Right ventricle myocardium inferior (tissue), 1 donor: ENCODE results near the gene KNL1. TPM values are rescaled to one million over a fixed set of nuclear protein-coding genes. Genes with fewer than 3 reads are reported as not detected.
"Not testable (repeated sequence)": the region's sequence is repeated elsewhere in the genome, so short reads cannot be mapped to it uniquely, and the experiment has no call there.

Source experiments
- ATAC-seq: fragments of 200-7000 bp; cut with Tn5 transposase; one replicate; pipeline ENCODE4 v1.9.1; 2020; ENCODE audit warnings: mild to moderate bottlenecking, moderate library complexity
- DNase-seq: peaks from one replicate; pipeline ENCODE4 v3.0.0; 2021; ENCODE audit errors: missing footprints
- intact Hi-C: fragments of 100-400 bp; cut with DNase I; formaldehyde crosslinking; loops from one replicate; pipeline ENCODE4 v1.11.0; 2022
- total RNA-seq: library from RNA; stranded (reverse); fragmentation: NEBNext Ultra II Directional; extraction: Animal tissue kit (Norgen Biotek cat#: 25700); gene quantifications from one replicate; pipeline ENCODE4 v1.2.1, GENCODE V29; 2021
- donor health status: DM: no; HTN: yes; CAD: no; lungs with severe emphysema.

The KNL1 gene
- total RNA-seq, 1 donor from 2014 or later, result 0.54 TPM

DNA sequence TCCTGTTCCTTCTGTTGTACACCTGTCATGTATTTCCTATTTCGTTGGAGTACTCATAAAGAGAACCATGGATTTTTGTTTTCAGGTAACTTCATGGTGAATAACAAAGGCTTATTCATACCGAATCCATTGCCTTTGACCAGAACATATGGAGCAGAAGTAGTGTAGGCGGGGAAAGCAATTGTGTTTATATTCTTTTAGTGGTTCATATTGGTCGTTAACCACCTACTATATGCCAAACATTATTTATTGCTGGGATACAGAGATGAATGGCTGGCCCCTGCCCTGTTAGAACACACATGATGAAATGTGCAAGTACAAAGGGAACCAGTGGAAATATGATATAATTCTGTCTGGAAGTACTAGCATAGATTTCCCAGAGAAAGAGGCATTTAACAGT lies 15.2 kb upstream of the KNL1 start:
- DNase-seq, result no peak
- intact Hi-C loops, result no loop called here
- ATAC-seq, result no peak

DNA sequence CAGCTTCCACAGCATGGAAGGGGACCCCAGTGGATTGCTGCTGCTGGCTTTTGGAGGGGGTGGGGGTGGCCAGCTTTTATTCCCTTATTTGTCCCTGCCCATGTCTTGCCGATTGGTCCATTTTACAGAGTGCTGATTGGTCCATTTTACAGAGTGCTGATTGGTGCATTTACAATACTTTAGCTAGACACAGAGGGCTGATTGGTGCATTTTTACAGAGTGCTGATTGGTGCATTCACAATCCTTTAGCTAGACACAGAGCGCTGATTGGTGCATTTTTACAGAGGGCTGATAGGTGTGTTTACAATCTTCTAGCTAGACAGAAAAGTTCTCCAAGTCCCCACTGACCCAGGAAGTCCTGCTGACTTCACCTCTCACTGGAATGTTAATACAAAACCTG lies 12.3 kb upstream of the KNL1 start:
- intact Hi-C loops, ATAC-seq, DNase-seq: not testable (repeated sequence)

DNA sequence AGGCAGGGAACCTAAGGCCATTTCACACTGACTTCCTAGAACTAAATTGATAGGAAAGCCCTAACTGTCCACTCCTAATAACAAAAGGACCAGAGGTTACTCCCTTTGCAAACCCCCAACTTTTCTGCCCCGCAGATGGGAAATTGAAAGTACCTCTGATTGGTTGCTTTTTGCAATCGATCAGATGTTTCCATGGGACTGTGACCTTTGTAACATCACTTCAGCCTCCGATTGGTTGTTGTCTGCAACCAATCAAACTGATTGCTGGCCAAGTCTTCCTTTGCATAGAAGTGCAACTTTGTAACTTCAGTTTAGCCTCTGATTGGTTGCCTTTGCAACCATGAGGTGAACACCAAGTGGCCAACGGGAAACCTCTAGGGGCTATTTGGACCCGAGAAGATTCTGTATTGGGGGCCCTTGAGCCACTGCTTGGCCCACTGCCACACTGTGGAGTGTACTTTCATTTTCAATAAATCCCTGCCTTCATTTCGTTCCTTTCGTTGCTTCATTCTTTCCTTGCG lies 11.3 kb upstream of the KNL1 start:
- intact Hi-C loops, result no loop called here
- no peak for DNase-seq
- no peak for ATAC-seq

GRCh38 chr15:40584191-40584590 lies 9.9 kb upstream of the KNL1 start:
- DNase-seq (no peak), ATAC-seq (no peak)
- intact Hi-C loops, result no loop called here

GRCh38 chr15:40590667-40591050 lies 3.4 kb upstream of the KNL1 start:
- ATAC-seq (no peak), DNase-seq (no peak)
- intact Hi-C loops, result no loop called here

GRCh38 chr15:40591389-40591788 lies 2.7 kb upstream of the KNL1 start:
- DNase-seq (no peak), ATAC-seq (no peak)
- intact Hi-C loops, result no loop called here

- intact Hi-C loops, result no loop called here
- ATAC-seq (no peak), DNase-seq (no peak)
Measured at GRCh38 chr15:40593165-40593564, 884 bp upstream of the KNL1 start.

DNA sequence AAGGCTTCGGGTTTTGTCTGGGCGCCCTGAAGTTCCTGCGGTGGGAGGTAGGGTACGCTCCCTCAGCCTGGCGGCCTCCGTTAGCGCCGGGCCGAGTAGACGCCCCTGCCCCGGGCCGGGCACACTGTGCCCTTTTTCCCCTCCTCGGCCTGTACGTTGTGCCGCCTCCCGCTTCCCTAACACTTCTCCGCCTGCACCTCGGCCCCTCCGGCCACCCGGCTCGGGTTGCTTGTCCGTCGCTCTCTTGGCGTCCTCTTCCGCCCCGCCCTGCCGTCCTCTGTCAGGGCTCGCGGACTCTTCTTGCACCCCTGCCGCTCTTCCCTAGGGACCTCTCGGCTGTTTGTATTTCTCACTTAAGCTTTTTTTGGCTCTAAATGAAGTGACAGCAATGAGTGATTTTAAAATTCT lies 384 bp downstream of the KNL1 start:
- DNase-seq, result peak; percentile 82
- ATAC-seq, result peak; percentile 35

GRCh38 chr15:40595219-40595618 lies 1.2 kb downstream of the KNL1 start:
- intact Hi-C loops, result loop anchor here (2.0 kb wide), 1 partner anchor 300 kb away; the partner anchor contains the start of gene VPS18
- DNase-seq (no peak), ATAC-seq (no peak)

More for the DNA sequence above, 384 bp downstream of the KNL1 start:
- intact Hi-C loops, result loop anchor here (2.0 kb wide), 1 partner anchor 300 kb away; the partner anchor contains the start of gene VPS18

GRCh38 chr15:40595773-40596172 lies 1.7 kb downstream of the KNL1 start:
- ATAC-seq (no peak), DNase-seq (no peak)
- intact Hi-C loops, result loop anchor here (2.0 kb wide), 1 partner anchor 299 kb away; the partner anchor contains the start of gene VPS18

- intact Hi-C loops, result no loop called here
Measured at GRCh38 chr15:40597024-40597423, 3.0 kb downstream of the KNL1 start.

DNA sequence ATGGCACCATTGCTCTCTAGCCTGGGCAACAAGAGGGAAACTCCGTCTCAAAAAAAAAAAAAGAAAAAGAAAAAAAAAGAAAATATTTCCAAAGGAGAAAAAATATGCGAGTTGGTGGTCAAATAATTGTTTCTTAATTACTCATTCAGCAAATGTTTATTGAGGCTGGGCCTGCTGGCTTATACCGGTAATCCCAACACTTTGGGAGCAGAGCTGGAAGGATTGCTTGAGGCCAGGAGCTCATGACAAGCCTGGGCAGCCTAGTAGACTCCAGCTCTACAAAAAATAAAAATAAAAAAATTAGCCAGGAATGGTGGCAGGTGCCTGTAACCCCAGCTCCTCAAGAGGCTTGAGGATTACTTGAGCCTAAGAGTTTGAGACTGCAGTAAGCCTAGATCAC lies 4.1 kb downstream of the KNL1 start:
- DNase-seq, result no peak
- no peak for ATAC-seq
- intact Hi-C loops, result no loop called here

More at GRCh38 chr15:40597024-40597423, 3.0 kb downstream of the KNL1 start:
- DNase-seq, result no peak
- no peak for ATAC-seq

DNA sequence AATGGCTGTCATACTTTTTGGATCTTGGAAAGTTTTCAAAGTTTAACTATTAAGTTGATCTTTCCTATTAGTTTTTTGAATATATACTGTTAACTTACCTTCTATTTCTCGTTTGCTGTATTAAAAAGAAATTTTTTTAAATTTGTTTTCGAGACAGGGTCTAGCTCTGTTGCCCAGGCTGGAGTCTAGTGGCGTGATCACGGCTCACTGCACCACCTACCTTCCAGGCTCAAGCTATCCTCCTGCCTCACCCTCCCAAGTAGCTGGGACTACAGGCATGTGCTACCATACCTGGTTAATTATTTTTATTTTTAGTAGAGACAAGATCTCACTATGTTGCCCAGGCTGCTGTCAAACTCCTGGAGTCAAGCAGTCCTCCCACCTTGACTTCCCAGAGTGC lies 4.6 kb downstream of the KNL1 start:
- no peak for ATAC-seq
- intact Hi-C loops, result no loop called here
- DNase-seq, result no peak

DNA sequence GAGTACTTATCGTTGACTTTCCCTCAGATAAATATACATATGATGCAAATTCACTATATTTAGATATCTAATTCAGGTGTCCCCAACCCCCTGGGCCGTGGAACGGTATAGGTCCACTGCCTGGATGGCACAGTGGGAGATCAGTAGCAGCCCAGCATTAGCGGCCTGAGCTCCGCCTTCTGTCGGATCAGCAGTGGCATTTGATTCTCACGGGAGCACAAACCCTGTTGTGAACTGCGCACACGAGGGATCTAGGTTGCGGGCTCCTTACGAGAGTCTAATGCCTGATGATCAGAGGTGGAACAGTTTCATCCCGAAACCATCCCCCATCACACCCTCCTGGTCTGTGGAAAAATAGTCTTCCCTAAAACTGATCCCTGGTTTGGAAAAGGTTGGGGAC lies 6.9 kb downstream of the KNL1 start:
- intact Hi-C loops, result no loop called here
- ATAC-seq, result no peak
- no peak for DNase-seq

- intact Hi-C loops, result no loop called here
- DNase-seq (no peak), ATAC-seq (no peak)
Measured at GRCh38 chr15:40603935-40604334, 9.9 kb downstream of the KNL1 start.

DNA sequence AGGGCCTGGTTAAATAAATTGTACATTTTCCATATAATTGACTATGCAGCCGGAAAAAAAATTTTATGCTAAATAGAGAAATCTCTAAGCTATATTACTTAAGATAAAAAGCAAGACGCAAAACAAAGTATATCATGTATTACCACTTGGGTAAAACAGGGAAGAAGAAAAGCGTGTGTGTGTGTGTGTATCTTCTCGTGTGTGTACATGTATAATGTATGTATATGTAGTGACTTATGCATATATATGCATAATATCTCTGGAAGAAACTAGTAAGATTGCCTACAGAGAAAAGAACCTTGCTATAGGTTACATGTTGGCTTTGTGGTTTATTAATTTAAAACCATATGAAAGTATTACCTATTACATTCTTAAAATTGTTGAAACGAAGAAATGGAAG lies 19.0 kb downstream of the KNL1 start:
- intact Hi-C loops, result no loop called here
- DNase-seq (no peak), ATAC-seq (no peak)

DNA sequence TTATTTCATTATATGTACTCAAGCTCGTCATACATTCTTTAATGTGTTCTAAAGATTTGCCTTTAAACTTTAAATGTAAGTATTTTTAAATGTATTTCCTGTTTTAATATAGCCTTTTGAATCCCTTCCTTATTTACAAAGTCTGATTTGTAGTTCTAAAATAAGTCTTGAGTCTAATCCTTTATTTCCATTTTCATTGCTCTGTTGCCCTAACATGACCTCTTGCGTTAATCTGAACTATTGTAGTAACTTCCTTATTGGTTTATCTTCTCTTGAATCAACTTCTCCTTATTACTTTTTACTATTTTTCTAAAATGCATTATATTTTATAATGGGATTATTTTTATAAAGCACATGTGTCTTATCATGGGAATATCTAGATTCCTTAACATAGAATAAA lies 24.0 kb downstream of the KNL1 start:
- intact Hi-C loops, result no loop called here
- ATAC-seq, result no peak
- no peak for DNase-seq

DNA sequence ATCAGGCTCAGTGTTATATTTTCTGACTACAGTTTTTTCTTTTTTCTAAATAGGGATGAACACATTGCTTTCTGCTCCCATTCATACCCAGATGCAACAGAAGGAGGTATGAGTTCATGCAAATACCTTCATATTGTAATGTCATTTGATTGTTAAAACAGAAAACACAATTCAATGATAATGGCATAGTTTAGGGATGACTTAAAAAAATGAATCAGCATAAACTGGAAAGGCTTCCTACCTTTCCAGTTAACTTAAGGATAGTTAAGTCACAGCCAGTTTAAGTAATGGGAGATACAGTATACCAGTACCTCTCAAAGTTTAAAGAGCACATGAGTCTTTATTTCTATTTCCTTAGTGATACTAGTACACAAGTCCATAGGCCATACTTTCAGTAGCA lies 24.9 kb downstream of the KNL1 start:
- intact Hi-C loops, result no loop called here
- no peak for ATAC-seq
- DNase-seq, result no peak

- intact Hi-C loops, result no loop called here
- DNase-seq (no peak), ATAC-seq (no peak)
Measured at GRCh38 chr15:40623361-40623760, 29.3 kb downstream of the KNL1 start.

GRCh38 chr15:40630313-40630712 lies 36.3 kb downstream of the KNL1 start:
- DNase-seq, result no peak
- ATAC-seq, result no peak
- intact Hi-C loops, result no loop called here

DNA sequence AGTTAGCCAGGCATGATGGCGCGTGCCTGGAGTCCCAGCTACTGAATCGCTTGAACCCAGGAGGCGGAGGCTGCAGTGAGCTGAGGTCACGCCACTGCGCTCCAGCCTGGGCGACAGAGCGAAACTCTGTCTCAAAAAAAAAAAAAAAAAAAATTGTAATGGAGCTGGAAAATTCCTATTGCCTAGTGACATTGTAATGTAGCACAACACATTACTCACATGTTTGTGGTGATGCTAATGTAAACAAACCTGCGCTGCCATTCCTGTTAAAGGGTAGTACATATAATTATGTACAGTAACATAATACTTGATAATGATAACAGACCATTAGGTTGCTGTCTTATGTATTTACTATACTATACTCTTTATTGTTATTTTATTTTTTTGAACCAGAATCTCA lies 39.1 kb downstream of the KNL1 start:
- no peak for ATAC-seq
- intact Hi-C loops, result no loop called here
- no peak for DNase-seq
